ENCODE data around the gene UBE2E1. TPM values are rescaled to one million over a fixed set of nuclear protein-coding genes. Genes with fewer than 3 reads are reported as not detected.

The UBE2E1 gene
- total and polyA plus RNA-seq, 2 experiments from 2014 or later = 39.9 to 120 TPM

GRCh38 chr3:23775254-23775909 lies 30.4 kb upstream of the UBE2E1 start (continued):
- TF ChIP-seq ZNF331 (CRISPR knock-in tag; IDR thresholded peaks at IDR 0.05; ENCODE audit: low read depth) (no peak), JUNB (IDR thresholded peaks at IDR 0.05; ENCODE audit: unreplicated experiment) (no peak), ETS1 (IDR thresholded peaks at IDR 0.05) (no peak), EZH2 (IDR thresholded peaks at IDR 0.05; ENCODE audit: low read depth, unreplicated experiment) (no peak), ZNF462 (CRISPR knock-in tag; IDR thresholded peaks at IDR 0.05) (no peak)

- H3K4me3 Mint-ChIP-seq = no peak overlapping the region
- Histone ChIP-seq H2AFZ (peak overlapping the region; percentile 93), H3K4me3 (no peak overlapping the region), H3K4me1 (ENCODE audit: insufficient read depth) (no peaks in the 10 kb centered on the region), H3K9me2 (ENCODE audit: insufficient read depth) (no peaks in the 10 kb centered on the region), H3K27ac (ENCODE audit: low read depth) (no peak overlapping the region), H3F3A (replicated peaks; ENCODE audit: low read depth) (no peaks in the 10 kb centered on the region), H3K4me2 (no peak overlapping the region), H3K36me3 (ENCODE audit: insufficient read depth) (no peaks in the 10 kb centered on the region), H4K20me1 (replicated peaks; ENCODE audit: insufficient read depth) (no peaks in the 10 kb centered on the region), H3K79me2 (replicated peaks; ENCODE audit: insufficient read depth) (no peaks in the 10 kb centered on the region), H3K27me3 (ENCODE audit: insufficient read depth) (no peaks in the 10 kb centered on the region)
- no peak overlapping the region for H3K27ac Mint-ChIP-seq
- ATAC-seq (peak; percentile 68), DNase-seq (ENCODE audit: low spot score) (no peak)
- no peaks in the 10 kb centered on the region for H3K27me3 Mint-ChIP-seq (ENCODE audit: insufficient read depth, low read depth, poor library complexity)
- H3K36me3 Mint-ChIP-seq (ENCODE audit: low read depth) = no peaks in the 10 kb centered on the region
- H3K9me3 Mint-ChIP-seq = no peaks in the 10 kb centered on the region; the same call in 2 of the 3 replicates
- peaks cover 2% of the 10 kb centered on the region; the same call in 1 of the 3 replicates for H3K4me1 Mint-ChIP-seq
- TF ChIP-seq EZH2phosphoT487 (IDR thresholded peaks at IDR 0.05; ENCODE audit: unreplicated experiment) (no peak), ZNF331 (CRISPR knock-in tag; IDR thresholded peaks at IDR 0.05; ENCODE audit: low read depth) (no peak), ETS1 (IDR thresholded peaks at IDR 0.05) (no peak), CTCF (conservative IDR thresholded peaks at IDR 0.05; ENCODE audit: low read depth in 2 of 2) (no peak), POLR2AphosphoS5 (IDR thresholded peaks at IDR 0.05; ENCODE audit: low read depth) (no peak), JUNB (IDR thresholded peaks at IDR 0.05; ENCODE audit: unreplicated experiment) (no peak), ZNF114 (CRISPR knock-in tag; IDR thresholded peaks at IDR 0.05) (no peak), EZH2 (IDR thresholded peaks at IDR 0.05; ENCODE audit: low read depth, unreplicated experiment) (no peak), CREB1 (CRISPR knock-in tag; IDR thresholded peaks at IDR 0.05; ENCODE audit: low read depth) (no peak)
These were observed 29.3 kb upstream of the UBE2E1 start for GRCh38 chr3:23776352-23776891.

Data from GM23338 (cell line).